ENCODE results near the gene TOR4A. TPM values are rescaled to one million over a fixed set of nuclear protein-coding genes. Genes with fewer than 3 reads are reported as not detected.

Gene TOR4A
- total and polyA plus RNA-seq, 2 donors (not counting 1 experiment from before 2014, with no cell fraction given): 8.3 to 15.3 TPM

- Histone ChIP-seq H3K27ac (ENCODE audit: low read length in 2 of 2) (no peak overlapping the region), H3K4me3 (ENCODE audit: control extremely low read depth in 1 of 5, extremely low read depth in 1 of 5, insufficient read depth in 1 of 5, low read depth in 2 of 5, low read length in 4 of 5) (no peak overlapping the region), H3K79me2 (ENCODE audit: control insufficient read depth, insufficient read depth, low read length) (peaks cover 26% of the 10 kb centered on the region), H3K9me3 (ENCODE audit: control extremely low read depth in 1 of 3, control insufficient read depth in 2 of 3, insufficient read depth in 1 of 3, low read length in 2 of 3) (peaks cover 0 to 3% (median 0%) of the 10 kb centered on the region in 3 donors), H3K27me3 (replicated peaks in 1 of 4; ENCODE audit: control extremely low read depth in 1 of 4, control insufficient read depth in 3 of 4, insufficient read depth in 4 of 4, low read length in 3 of 4) (peaks cover 0 to 18% (median 2%) of the 10 kb centered on the region in 4 experiments), H4K20me1 (ENCODE audit: control insufficient read depth, insufficient read depth, low read length, poor library complexity, severe bottlenecking) (peaks cover 17% of the 10 kb centered on the region), H2AFZ (ENCODE audit: insufficient read depth, low read depth, low read length, poor library complexity, severe bottlenecking) (no peak overlapping the region), H3K4me1 (ENCODE audit: control insufficient read depth in 2 of 2, insufficient read depth in 2 of 2, low read length in 2 of 2) (peaks cover 33 to 52% of the 10 kb centered on the region in 2 donors), H3K36me3 (replicated peaks in 1 of 2; ENCODE audit: control extremely low read depth in 1 of 2, control insufficient read depth in 1 of 2, extremely low read depth in 1 of 2, insufficient read depth in 2 of 2, low read length in 1 of 2) (no peaks in the 10 kb centered on the region), H3K9ac (ENCODE audit: low read length) (no peak overlapping the region), H3K4me2 (replicated peaks; ENCODE audit: low read depth, low read length, poor library complexity, severe bottlenecking) (peak overlapping the region; percentile 72)
- ChIA-PET POLR2A (interaction anchor here (0.6 to 1.0 kb wide), 4 partner anchors 10 to 502 kb away, joined by 3 to 10 read pairs (median 4); partner anchors contain the start of gene CYSRT1), CTCF (interaction anchor here (0.9 to 8.9 kb wide), 4 partner anchors 9 to 138 kb away, joined by 3 to 76 read pairs (median 4); partner anchors contain the start of genes CYSRT1, RNF208, RNF224 and SSNA1)
- H3K27ac Mint-ChIP-seq: peak overlapping the region; percentile 20
- H3K4me3 Mint-ChIP-seq: no peak overlapping the region
- WGBS (ENCODE audit: insufficient coverage): 77% methylated on average over 36 of the region's 40 CpGs
- peaks cover 33% of the 10 kb centered on the region for H3K4me1 Mint-ChIP-seq
- H3K27me3 Mint-ChIP-seq: no peaks in the 10 kb centered on the region
- intact Hi-C loops (cut with micrococcal nuclease): no loop called here
- no peak for ATAC-seq (ENCODE audit: low read depth)
- TF ChIP-seq CTCF (IDR thresholded peaks at IDR 0.05) (no peak), EZH2 (IDR thresholded peaks at IDR 0.05; ENCODE audit: borderline replicate concordance, insufficient read depth, low read depth, low read length, poor library complexity, severe bottlenecking) (no peak)
- DNase-seq: peak; percentile 31
- H3K9me3 Mint-ChIP-seq (ENCODE audit: insufficient read depth): no peaks in the 10 kb centered on the region
Observed at GRCh38 chr9:137234055-137234697, 43.4 kb upstream of the TOR4A start.

Measured in B cell (primary cell).